Ishikawa (cell line): ENCODE results near the gene CSNK1G3.

Experiments used
- CEBPB ChIP-seq: IDR thresholded peaks from 2 replicates; pipeline ENCODE4 v1.6.1; 2012
- CREB1 ChIP-seq: IDR thresholded peaks from 2 replicates; pipeline ENCODE4 v1.6.1; 2012; ENCODE audit warnings: low read depth
- EGR1 ChIP-seq: IDR thresholded peaks from 2 replicates; pipeline ENCODE4 v1.6.1; 2012
- EP300 ChIP-seq: IDR thresholded peaks from 2 replicates; pipeline ENCODE4 v1.6.1; 2012; ENCODE audit warnings: borderline replicate concordance
- FOXM1 ChIP-seq: IDR thresholded peaks from 2 replicates; pipeline ENCODE4 v1.6.1; 2012; ENCODE audit warnings: low read depth, borderline replicate concordance
- NFIC ChIP-seq: IDR thresholded peaks from 2 replicates; pipeline ENCODE4 v1.6.1; 2012
- RAD21 ChIP-seq: IDR thresholded peaks from 2 replicates; pipeline ENCODE4 v1.6.1; 2012; ENCODE audit warnings: low read depth
- REST ChIP-seq: IDR thresholded peaks from 2 replicates; pipeline ENCODE4 v1.6.1; 2012; ENCODE audit warnings: low read depth, mild to moderate bottlenecking
- TAF1 ChIP-seq: IDR thresholded peaks from 2 replicates; pipeline ENCODE4 v1.6.1; 2012; ENCODE audit warnings: low read depth, mild to moderate bottlenecking
- TCF12 ChIP-seq: IDR thresholded peaks from 2 replicates; pipeline ENCODE4 v1.6.1; 2012; ENCODE audit warnings: low read depth
- TEAD4 ChIP-seq: IDR thresholded peaks from 2 replicates; pipeline ENCODE4 v1.6.1; 2012
- USF1 ChIP-seq: IDR thresholded peaks from 2 replicates; pipeline ENCODE4 v1.6.1; 2012
- YY1 ChIP-seq: IDR thresholded peaks from 2 replicates; pipeline ENCODE4 v1.6.1; 2012; ENCODE audit warnings: low read depth
- ZBTB7A ChIP-seq: IDR thresholded peaks from 2 replicates; pipeline ENCODE4 v1.6.1; 2012; ENCODE audit warnings: low read depth
- TF ChIP-seq, protein P1 (sequence below): IDR thresholded peaks from 2 replicates; pipeline ENCODE4 v1.6.1; 2012

Gene CSNK1G3

GRCh38 chr5:123518111-123518510 is 6.1 kb downstream of the CSNK1G3 start:
- TF ChIP-seq RAD21: no peak
- TF ChIP-seq TEAD4: no peak
- TF ChIP-seq EGR1: no peak
- TF ChIP-seq TAF1: no peak
- TF ChIP-seq, protein P1, sequence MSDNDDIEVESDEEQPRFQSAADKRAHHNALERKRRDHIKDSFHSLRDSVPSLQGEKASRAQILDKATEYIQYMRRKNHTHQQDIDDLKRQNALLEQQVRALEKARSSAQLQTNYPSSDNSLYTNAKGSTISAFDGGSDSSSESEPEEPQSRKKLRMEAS: no peak
- no peak for TF ChIP-seq CREB1
- TF ChIP-seq REST: no peak
- no peak for TF ChIP-seq NFIC
- no peak for TF ChIP-seq EP300
- no peak for TF ChIP-seq CEBPB
- no peak for TF ChIP-seq USF1
- TF ChIP-seq ZBTB7A: no peak
- TF ChIP-seq TCF12: no peak
- no peak for TF ChIP-seq YY1
- no peak for TF ChIP-seq FOXM1

DNA sequence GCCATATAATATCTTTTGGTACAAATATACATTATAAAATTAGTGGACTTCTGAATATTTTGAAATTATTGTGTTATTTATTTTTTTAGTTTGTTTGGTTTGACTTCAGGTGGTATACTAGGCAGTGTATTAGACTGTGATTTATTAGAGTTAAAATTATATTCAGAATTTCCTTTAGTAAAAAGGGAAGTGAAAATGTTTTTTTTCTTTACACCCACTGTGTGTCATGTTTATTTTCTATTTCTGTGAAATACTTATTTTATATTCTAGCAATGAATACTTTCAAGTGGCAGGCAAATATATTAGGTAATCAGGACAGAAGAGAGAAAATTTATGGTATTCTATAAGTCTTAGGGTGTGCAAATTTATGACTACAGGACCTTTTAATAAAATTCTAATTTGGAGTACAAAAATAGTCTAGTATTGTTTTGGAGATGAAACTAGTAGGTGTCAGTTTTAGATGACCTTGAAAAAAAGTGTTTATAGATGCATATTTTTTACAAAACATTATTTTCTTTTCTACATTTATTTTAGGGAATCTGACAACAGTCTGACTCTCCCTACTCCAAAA is 8.8 kb downstream of the CSNK1G3 start:
- TF ChIP-seq EP300: no peak
- TF ChIP-seq, protein P1: no peak
- TF ChIP-seq TAF1: no peak
- no peak for TF ChIP-seq YY1
- no peak for TF ChIP-seq CEBPB
- no peak for TF ChIP-seq RAD21
- no peak for TF ChIP-seq REST
- TF ChIP-seq ZBTB7A: no peak
- TF ChIP-seq NFIC: no peak
- TF ChIP-seq EGR1: no peak
- no peak for TF ChIP-seq FOXM1
- TF ChIP-seq USF1: no peak
- no peak for TF ChIP-seq TCF12
- no peak for TF ChIP-seq CREB1

DNA sequence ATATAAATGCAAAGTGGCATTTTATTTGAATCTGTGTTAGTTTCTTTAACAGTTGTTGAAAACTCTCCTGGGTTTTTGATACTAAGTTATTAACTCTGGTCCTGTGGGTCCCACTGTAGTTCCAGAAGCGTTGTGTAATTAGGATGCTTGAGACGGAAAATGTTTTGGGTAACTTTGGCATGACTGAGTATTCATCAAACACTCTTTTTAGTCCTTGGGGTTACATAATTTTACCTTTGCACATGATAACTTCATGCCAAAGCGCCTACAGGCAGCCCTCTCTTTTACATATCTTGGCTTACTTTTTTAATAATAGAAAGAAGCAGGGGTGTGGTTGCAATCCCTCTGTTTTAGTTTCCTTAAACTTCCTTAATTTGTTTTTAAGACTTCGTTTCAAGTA is 12.2 kb downstream of the CSNK1G3 start:
- no peak for TF ChIP-seq NFIC
- no peak for TF ChIP-seq ZBTB7A

- TF ChIP-seq ZBTB7A: no peak
- TF ChIP-seq TCF12: no peak
Measured at GRCh38 chr5:123527190-123527589, 15.2 kb downstream of the CSNK1G3 start.

- TF ChIP-seq REST (no peak), NFIC (no peak), EGR1 (no peak), CEBPB (no peak), TAF1 (no peak), TEAD4 (no peak), ZBTB7A (no peak), CREB1 (no peak), TCF12 (no peak)
- TF ChIP-seq, protein P1: no peak
Measured at GRCh38 chr5:123528065-123528464, 16.1 kb downstream of the CSNK1G3 start.
